Activated T-cell treated with anti-CD3 and anti-CD28 coated beads, Interleukin-2, amount 50 U/mL, for 48 hours (primary cell): ENCODE results near the gene CTNNA3.
"Not testable (repeated sequence)": the region's sequence is repeated elsewhere in the genome, so short reads cannot be mapped to it uniquely, and the experiment has no call there.

Experiments
- DNase-seq, 2 experiments: peaks; one replicate each; pipeline ENCODE4 v3.0.0-alpha.2; 2020

The CTNNA3 gene

GRCh38 chr10:66467042-66467441 lies 1229.0 kb downstream of the CTNNA3 start:
- DNase-seq = no peak

DNA sequence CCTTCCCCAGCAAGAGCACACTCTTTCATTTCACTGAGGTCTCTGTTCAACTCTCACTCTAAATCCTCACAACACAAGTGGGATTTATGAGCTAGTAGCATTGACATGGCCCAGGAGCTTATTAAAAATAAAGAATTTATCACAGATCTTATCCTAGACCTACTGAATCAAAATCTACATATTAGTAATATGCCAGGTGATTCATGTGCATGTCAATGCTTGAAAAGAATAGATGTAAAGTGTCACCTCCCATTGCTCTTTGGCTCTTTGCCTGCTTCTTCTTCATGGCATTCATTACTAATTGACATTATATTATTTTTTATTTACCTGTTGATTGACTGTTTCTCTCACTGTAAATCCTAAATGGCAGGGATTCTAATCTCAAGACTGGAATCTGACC lies 1229.4 kb downstream of the CTNNA3 start:
- no peak for DNase-seq

DNA sequence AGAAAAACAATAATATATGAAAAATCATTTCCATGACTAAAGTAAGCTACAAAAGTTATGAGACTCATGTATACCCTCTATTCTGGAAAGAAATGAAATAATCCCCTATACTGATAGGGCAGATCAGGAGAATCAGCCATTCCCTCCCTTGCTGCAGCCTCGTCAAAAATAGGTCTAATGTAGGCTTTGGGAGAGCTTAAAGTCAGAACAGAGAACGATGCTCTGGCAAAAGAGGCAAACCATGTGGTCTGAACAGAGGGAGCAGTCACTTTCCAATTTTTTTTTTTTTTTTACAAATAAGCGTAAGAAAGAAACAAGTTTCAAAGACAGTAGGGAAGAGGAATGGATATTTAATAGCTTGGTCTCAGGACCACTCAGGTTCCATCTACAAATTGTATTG lies 1232.4 kb downstream of the CTNNA3 start:
- DNase-seq = no peak

- no peak for DNase-seq
Observed at GRCh38 chr10:66457629-66458028, 1238.4 kb downstream of the CTNNA3 start.

DNA sequence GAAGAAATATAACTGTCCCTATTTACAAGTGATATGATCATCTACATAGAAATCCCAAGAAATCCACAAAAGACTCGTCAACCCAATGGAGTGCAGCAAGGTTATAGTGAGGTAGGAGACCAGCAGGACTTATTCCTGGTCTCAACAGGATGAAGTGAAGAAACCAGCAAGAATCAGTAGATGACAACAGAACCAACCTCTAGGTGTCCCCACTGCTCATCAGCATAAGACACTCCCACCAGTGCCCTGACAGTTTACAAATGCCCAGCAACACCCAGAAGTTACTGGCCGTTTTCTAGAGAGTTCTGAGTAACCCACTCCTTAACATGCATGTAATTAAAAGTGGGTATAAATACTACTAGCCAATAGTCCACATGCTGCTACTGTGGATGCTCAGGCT lies 1240.7 kb downstream of the CTNNA3 start:
- DNase-seq = no peak

GRCh38 chr10:66440568-66440967 lies 1255.4 kb downstream of the CTNNA3 start:
- DNase-seq = no peak

DNA sequence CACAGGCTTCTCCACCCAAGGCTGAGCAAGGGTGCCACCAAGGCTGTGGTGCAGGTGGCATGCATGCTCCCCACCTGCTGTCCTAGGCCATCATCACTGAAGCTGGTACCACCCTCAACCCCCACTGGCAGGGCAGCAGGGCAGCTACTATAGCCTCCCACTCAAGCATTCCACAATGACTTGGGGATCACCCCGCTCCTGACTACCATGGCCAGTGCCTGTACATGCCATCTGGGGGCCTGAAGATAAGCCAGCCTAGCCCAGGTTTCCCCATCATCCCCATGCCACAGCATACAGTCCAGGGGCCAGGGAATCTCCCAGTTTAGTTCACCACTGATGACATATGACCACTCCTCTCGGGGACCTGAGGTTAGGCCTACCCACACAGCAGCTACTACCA lies 1281.1 kb downstream of the CTNNA3 start:
- no peak for DNase-seq

DNA sequence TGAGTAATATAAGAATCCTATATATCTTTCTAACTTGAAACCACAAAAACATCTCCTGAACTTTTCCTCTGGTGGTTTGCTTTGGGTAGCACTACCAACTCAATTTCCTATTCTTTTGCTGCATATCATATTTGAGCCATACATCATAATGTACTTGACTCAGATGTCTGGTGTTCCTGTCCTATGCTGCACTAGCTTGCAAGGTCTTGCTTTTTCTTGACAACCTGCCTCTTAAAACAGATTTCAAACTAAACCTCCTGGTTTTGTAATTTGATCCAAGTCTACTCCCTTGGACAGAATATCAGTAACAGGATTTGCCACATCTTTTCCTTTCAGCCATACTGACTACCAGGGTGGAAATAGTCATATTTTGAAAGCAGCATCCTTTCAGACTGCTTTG lies 1290.4 kb downstream of the CTNNA3 start:
- DNase-seq = no peak

GRCh38 chr10:66398669-66399068 lies 1297.3 kb downstream of the CTNNA3 start:
- no peak for DNase-seq

- DNase-seq = no peak
Observed at GRCh38 chr10:66394342-66395063, 1301.5 kb downstream of the CTNNA3 start.

DNA sequence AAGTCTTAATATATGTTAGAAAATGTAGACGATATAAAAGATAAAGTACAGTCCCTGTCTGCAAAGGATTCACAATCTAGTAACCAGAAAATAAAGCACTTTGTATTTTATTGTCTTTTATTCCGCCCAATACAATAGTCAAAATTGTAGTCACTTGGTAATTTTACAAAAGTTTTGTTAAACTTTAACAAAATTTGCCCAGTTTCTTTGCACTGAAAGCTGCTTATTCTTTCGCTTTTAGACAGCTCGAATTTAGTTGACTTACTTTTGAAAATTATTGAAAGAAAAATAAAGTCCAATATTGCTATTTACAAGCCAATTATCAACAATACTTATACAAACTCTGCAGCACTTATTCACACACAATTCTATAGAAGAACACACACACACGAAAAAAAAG lies 1305.1 kb downstream of the CTNNA3 start:
- no peak for DNase-seq

DNA sequence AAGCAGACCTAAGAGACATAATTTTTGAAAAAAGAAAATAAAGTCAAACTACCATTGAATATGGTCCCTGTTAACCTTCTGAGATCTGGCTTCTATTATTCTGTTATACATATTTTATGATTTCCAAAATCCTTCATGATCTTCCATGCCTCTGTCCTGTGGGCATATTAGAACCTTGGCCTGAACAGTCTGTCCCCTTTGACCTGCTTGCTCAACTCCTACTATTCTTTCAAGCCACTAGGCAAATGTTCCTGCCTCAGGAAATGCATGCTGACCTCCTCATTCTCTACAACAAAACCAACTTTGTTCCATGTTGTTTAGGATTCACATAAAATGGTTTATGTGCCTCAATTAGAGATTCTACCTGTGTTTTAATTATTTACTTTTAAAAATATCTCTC lies 1315.0 kb downstream of the CTNNA3 start:
- DNase-seq = no peak

DNA sequence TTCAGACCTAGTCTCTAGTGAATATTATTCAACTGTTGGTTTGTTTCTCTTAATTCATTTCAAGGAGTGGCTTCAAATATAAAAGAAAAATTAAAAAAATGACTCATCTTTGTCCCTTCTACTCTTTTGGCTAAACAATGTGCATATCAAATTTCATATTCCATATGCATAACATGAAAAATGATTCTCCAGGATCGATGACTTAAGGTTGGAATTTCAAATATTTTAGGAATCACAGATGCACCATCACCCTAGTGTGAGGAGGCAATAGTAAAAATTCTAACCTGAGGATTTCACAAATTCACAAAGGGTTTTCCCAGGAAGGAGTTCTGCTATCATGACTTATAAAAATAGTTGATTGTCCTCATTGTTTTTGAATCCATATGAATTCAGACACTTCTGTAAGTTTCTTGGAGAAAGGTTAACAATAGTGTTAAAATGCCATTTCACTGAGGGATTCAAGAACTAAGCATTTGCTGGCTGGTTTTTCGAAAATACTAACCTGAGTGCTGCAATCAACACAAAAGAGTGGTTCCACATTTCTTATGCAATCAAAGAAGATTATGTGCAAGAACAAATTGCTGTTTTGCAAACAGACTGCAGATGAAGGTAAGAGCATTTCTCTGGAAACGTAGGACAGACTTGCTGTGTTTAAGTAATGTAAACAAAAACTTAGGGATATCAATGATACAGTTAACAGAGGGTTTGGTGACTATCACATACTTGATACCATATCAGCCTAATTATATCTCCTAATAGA lies 1317.7 kb downstream of the CTNNA3 start:
- DNase-seq = no peak

DNA sequence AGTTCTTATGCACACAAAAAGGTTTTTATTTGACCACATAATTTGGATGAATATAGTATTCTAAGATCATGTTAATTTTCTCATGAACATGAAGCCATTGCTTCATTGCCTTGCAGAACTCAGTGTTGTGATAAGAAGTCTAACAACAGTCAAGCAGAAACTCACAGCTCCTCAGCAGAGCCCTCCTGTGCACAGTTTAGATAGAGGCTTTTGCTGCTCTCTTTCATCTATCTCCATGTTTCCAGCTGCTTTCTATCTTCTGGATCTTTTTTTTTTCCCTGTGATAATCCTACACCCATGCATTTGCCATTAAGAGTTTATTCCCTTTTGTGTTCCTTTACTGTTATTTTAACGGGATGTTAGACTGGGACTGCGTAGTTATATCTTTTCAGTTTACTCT lies 1327.8 kb downstream of the CTNNA3 start:
- no peak for DNase-seq

DNA sequence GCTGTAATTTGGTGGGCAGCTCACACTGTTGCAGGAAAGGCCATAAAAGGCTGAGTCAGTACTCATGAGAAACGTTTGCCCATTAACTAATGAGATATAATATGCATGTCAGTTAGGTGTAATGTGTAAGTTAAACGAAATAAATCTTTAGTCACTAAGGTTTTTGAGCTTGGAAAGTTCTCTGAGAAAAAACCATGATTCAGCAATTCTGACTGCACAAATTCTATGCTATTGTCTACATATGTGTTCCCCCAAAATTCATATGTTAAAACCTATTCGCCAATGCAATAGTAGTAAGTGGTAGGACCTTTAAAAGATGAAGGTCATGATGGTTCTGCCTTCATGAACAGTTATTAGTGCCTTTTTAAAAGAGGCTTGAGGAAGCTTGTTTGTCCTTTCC lies 1329.8 kb downstream of the CTNNA3 start:
- DNase-seq = no peak

GRCh38 chr10:66365686-66366085 lies 1330.3 kb downstream of the CTNNA3 start:
- no peak for DNase-seq

GRCh38 chr10:66362522-66362921 lies 1333.5 kb downstream of the CTNNA3 start:
- no peak for DNase-seq

DNA sequence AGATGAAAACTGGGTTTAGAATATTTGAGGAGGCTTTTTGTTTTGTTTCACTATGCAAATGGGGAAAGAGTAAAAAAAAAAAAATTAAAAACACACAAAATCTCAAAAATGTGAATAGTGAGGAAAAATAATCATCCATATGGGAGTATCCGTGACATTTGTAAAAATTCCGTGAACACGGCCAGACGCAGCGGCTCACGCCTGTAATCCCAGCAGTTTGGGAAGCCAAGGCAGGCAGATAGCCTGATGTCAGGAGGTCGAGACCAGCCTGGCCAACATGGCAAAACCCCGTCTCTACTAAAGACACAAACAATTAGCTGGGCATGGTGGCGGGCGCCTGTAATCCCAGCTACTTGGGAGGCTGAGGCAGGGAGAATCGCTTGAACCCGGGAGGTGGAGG lies 1342.2 kb downstream of the CTNNA3 start:
- DNase-seq = not testable (repeated sequence)

DNA sequence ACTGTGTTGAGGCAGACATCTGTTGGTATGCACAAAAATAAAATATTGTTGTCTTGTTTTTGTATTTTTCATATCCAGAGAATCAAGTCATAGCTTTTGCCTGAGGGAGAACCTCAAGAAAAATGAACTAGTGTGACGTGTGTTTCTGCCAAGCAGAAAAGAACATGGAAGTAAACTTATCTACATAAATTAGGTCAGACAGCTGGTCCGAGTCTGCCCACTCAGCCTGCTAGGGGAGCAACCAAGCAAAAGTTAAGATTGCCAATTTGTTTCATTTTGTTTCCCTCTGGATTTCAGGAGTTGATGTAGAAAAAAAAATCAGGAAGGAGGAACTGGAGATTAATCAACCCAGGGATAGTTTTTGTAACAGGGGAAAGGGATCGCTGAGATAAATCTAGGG lies 1342.6 kb downstream of the CTNNA3 start:
- DNase-seq = no peak

- DNase-seq = no peak
Observed at GRCh38 chr10:66350622-66351399, 1345.2 kb downstream of the CTNNA3 start.

DNA sequence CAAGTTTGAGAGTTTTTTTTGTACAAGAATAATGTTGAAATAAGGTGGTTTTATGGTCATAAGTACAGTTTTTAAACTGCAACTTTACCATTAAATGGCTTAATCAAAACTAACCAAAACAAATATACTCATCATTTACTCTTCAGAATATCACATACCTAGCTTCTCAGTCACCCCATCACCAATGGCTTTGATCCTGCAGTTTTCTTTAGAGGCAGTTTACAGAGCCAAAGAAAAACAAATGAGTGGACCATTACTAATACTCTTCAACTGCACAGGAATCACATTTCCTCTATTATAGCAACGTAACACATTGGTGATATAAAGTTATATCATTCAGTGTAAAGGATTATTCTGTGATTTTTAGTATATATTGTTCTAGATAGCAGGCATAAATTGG lies 1346.3 kb downstream of the CTNNA3 start:
- no peak for DNase-seq

- DNase-seq = no peak
Observed at GRCh38 chr10:66349076-66349475, 1346.9 kb downstream of the CTNNA3 start.

DNA sequence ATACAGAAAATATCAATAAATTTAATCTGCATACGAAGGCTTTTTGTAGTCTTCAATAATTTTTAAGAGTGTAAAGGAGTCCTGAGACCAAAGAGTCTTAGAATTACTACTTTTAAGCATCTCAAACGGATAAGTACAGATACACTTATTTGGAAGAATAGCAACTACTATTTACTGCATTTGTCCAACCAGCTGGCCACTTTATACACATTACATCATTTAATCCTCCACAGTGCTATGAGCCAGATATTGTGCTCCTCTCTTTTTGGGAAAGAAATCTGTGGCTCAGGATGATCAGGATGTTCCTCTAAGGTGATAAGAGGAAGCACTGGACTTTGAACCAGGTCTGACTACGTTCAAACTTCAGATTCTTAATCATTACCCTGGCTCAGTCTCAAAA lies 1358.8 kb downstream of the CTNNA3 start:
- DNase-seq = no peak

DNA sequence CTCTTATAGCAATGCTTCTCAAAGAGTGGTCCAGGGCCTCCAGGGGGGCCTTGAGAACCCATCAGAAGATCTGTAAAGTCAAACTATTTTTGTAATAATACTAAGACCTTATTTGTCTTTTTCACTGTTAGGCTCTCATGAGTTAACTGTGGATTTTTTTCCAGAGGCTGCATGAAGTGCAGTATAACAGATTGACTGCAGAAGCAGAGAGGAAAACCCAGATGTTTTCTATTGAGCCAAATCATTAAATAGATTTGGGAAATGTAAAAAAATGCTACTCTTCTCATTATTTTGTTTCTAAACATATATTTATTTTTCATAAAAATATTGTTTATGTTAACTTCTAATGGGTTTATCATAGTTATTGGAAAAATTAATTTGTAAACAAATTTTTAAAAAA lies 1359.2 kb downstream of the CTNNA3 start:
- no peak for DNase-seq
